Measurements from ENCODE around the gene HPS4.

Gene HPS4

GRCh38 chr22:26496456-26496855 lies 12.9 kb upstream of the HPS4 start:
- no peak for ATAC-seq

GRCh38 chr22:26494506-26494905 lies 10.9 kb upstream of the HPS4 start:
- no peak for ATAC-seq

GRCh38 chr22:26492220-26492619 lies 8.6 kb upstream of the HPS4 start:
- ATAC-seq: no peak

GRCh38 chr22:26489447-26490036 lies 6.0 kb upstream of the HPS4 start:
- no peak for ATAC-seq

- ATAC-seq: no peak
Measured at GRCh38 chr22:26487996-26488395, 4.4 kb upstream of the HPS4 start.

GRCh38 chr22:26486394-26486793 lies 2.8 kb upstream of the HPS4 start:
- ATAC-seq: no peak

GRCh38 chr22:26485806-26486390 lies 2.3 kb upstream of the HPS4 start:
- no peak for ATAC-seq

- no peak for ATAC-seq
Measured at GRCh38 chr22:26485013-26485412, 1.4 kb upstream of the HPS4 start.

GRCh38 chr22:26484360-26484706 lies 750 bp upstream of the HPS4 start:
- peak; percentile 50 to 51 for ATAC-seq

GRCh38 chr22:26483043-26483438 lies 542 bp downstream of the HPS4 start:
- ATAC-seq: no peak

GRCh38 chr22:26482161-26482560 lies 1.4 kb downstream of the HPS4 start:
- ATAC-seq: no peak

- no peak for ATAC-seq
Measured at GRCh38 chr22:26481694-26482093, 1.9 kb downstream of the HPS4 start.

- no peak for ATAC-seq
Measured at GRCh38 chr22:26481112-26481693, 2.4 kb downstream of the HPS4 start.

- ATAC-seq: no peak
Measured at GRCh38 chr22:26480611-26480932, 3.0 kb downstream of the HPS4 start.

- ATAC-seq: no peak
Measured at GRCh38 chr22:26479792-26480610, 3.6 kb downstream of the HPS4 start.

- no peak for ATAC-seq
Measured at GRCh38 chr22:26479043-26479791, 4.4 kb downstream of the HPS4 start.

- no peak for ATAC-seq
Measured at GRCh38 chr22:26477341-26477731, 6.2 kb downstream of the HPS4 start.

- no peak for ATAC-seq
Measured at GRCh38 chr22:26476705-26477340, 6.8 kb downstream of the HPS4 start.

GRCh38 chr22:26474682-26475081 lies 8.9 kb downstream of the HPS4 start:
- no peak for ATAC-seq

GRCh38 chr22:26471522-26471921 lies 12.1 kb downstream of the HPS4 start:
- no peak for ATAC-seq

GRCh38 chr22:26470807-26471206 lies 12.8 kb downstream of the HPS4 start:
- ATAC-seq: no peak

- ATAC-seq: no peak
Measured at GRCh38 chr22:26466196-26466595, 17.4 kb downstream of the HPS4 start.

- ATAC-seq: no peak
Measured at GRCh38 chr22:26464312-26464711, 19.3 kb downstream of the HPS4 start.
